K562 (cell line): Measurements from ENCODE around the gene ARHGEF9. TPM values are rescaled to one million over a fixed set of nuclear protein-coding genes. Genes with fewer than 3 reads are reported as not detected.

ENCODE experiments used
- ATAC-seq: fragments of 200-7000 bp; cut with Tn5 transposase; 3 replicates; pipeline ENCODE4 v1.9.1; 2020; ENCODE audit warnings: moderate library complexity
- BruUV-seq: library from RNA; stranded (reverse); fragments of 400-500 nt; replicated peaks from 2 replicates; lab custom pipeline; 2021; lab: Mats Ljungman, UMichigan
- CTCF ChIA-PET: fragments of 300-600 bp; formaldehyde crosslinking; extraction: SDS; loops from one replicate; lab custom pipeline; 2021; ENCODE audit warnings: low intra/inter-chr PET ratio; lab: Yijun Ruan, JAX
- POLR2A ChIA-PET: fragments of 300-600, 350-650 bp; sonication (Branson Sonifier 250); formaldehyde crosslinking; extraction: SDS; loops from one replicate; lab custom pipeline; 2021; ENCODE audit warnings: antibody characterized with exemption, inconsistent platforms; lab: Yijun Ruan, JAX
- DNase-seq, 4 experiments: peaks; one replicate each; pipeline versions ENCODE4 v3.0.0 to v3.0.0-alpha.2; 2011 to 2018; ENCODE audit warnings: low spot score in 3 of 4, mixed read lengths in 3 of 4; ENCODE audit errors: extremely low read depth in 1 of 4
- FAIRE-seq: peaks from 2 replicates; lab custom pipeline; 2011; peaks lifted over from hg19 to GRCh38; lab: Jason Lieb, UNC
- H2AFZ ChIP-seq: 2 replicates; pipeline ENCODE4 v1.6.0; 2011; ENCODE audit warnings: low read depth, low read length, control low read depth, inconsistent platforms
- H3K27ac ChIP-seq: fragments of 200-600 bp; 3 replicates; pipeline ENCODE4 v1.8.0; 2011; ENCODE audit warnings: low read depth, mild to moderate bottlenecking, control low read depth, inconsistent platforms, low read length, moderate library complexity, mixed read lengths; ENCODE audit errors: extremely low read depth
- H3K27me3 ChIP-seq, 2 experiments: fragments of 300-600 bp in 1 of 2; 2 replicates in 1 of 2; 3 replicates in 1 of 2; pipeline versions ENCODE4 v1.6.0 to v1.8.0; 2011; ENCODE audit warnings: inconsistent platforms in 2 of 2, low read length in 2 of 2, mild to moderate bottlenecking in 1 of 2, mixed read lengths in 1 of 2, moderate library complexity in 1 of 2; ENCODE audit not compliant: control insufficient read depth in 2 of 2, insufficient read depth in 2 of 2
- H3K36me3 ChIP-seq: fragments of 300-600 bp; 3 replicates; pipeline ENCODE4 v1.8.0; 2011; ENCODE audit warnings: mild to moderate bottlenecking, low read length, inconsistent platforms; ENCODE audit not compliant: control insufficient read depth, insufficient read depth
- H3K4me1 ChIP-seq, 2 experiments: fragments of 200-600 bp in 1 of 2; replicated peaks in 1 of 2; 2 replicates in 1 of 2; 3 replicates in 1 of 2; pipeline versions ENCODE4 v1.5.1 to v1.8.0; 2011; ENCODE audit warnings: inconsistent platforms in 2 of 2, low read length in 2 of 2, mild to moderate bottlenecking in 1 of 2, mixed read lengths in 1 of 2, moderate library complexity in 1 of 2; ENCODE audit not compliant: control insufficient read depth in 2 of 2, insufficient read depth in 2 of 2
- H3K4me2 ChIP-seq: 2 replicates; pipeline ENCODE4 v1.6.1; 2011; ENCODE audit warnings: low read length, control low read depth, inconsistent platforms, mixed read lengths; ENCODE audit not compliant: insufficient read depth
- H3K4me3 ChIP-seq: fragments of 200-600 bp; sonication (generic), shearing (Covaris generic); 2 replicates; pipeline ENCODE4 v1.5.1; 2016; ENCODE audit warnings: control low read depth, inconsistent platforms
- H3K79me2 ChIP-seq: fragments of 200-600 bp; 3 replicates; pipeline ENCODE4 v1.8.0; 2011; ENCODE audit warnings: low read length, inconsistent platforms; ENCODE audit not compliant: control insufficient read depth, insufficient read depth
- H3K9ac ChIP-seq, 2 experiments: 2 replicates each; pipeline versions ENCODE4 v1.6.0 to v1.6.1; 2011; ENCODE audit warnings: low read depth in 2 of 2, low read length in 2 of 2, control low read depth in 1 of 2, inconsistent platforms in 1 of 2, mild to moderate bottlenecking in 1 of 2, mixed read lengths in 1 of 2; ENCODE audit not compliant: insufficient read depth in 1 of 2
- H3K9me1 ChIP-seq: one replicate; pipeline ENCODE4 v1.6.0; 2011; ENCODE audit warnings: inconsistent platforms, mild to moderate bottlenecking, low read length, moderate library complexity; ENCODE audit not compliant: control insufficient read depth, insufficient read depth
- H3K9me3 ChIP-seq: replicated peaks from 2 replicates; pipeline ENCODE4 v1.5.1; 2011; ENCODE audit warnings: low read depth, low read length, inconsistent platforms; ENCODE audit not compliant: control insufficient read depth, insufficient read depth
- H4K20me1 ChIP-seq: replicated peaks from 2 replicates; pipeline ENCODE4 v1.6.1; 2011; ENCODE audit warnings: low read length, inconsistent platforms, mixed read lengths; ENCODE audit not compliant: control insufficient read depth, insufficient read depth
- ADNP ChIP-seq: fragments of 200-800 bp; sonication (Bioruptor generic); IDR thresholded peaks from 2 replicates; pipeline ENCODE4 v1.6.1; 2016; ENCODE audit warnings: missing genetic modification characterization, missing compliant biosample characterization
- ARNT ChIP-seq, 2 experiments: fragments of 450-650 bp; IDR thresholded peaks; 2 replicates each; pipeline ENCODE4 v1.6.1; 2016; ENCODE audit warnings: mild to moderate bottlenecking in 1 of 2
- CCNT2 ChIP-seq: IDR thresholded peaks from 2 replicates; pipeline ENCODE4 v1.6.1; 2011; ENCODE audit warnings: borderline replicate concordance, low read depth, mild to moderate bottlenecking, moderate library complexity, mixed read lengths, low read length; ENCODE audit not compliant: insufficient read length; ENCODE audit errors: extremely low read depth
- GTF2F1 ChIP-seq: IDR thresholded peaks from 2 replicates; pipeline ENCODE4 v1.6.1; 2011; ENCODE audit warnings: low read depth, low read length, improper control_type of control experiment
- IRF9 ChIP-seq: fragments of 450-650 bp; IDR thresholded peaks from 2 replicates; pipeline ENCODE4 v1.6.1; 2016; ENCODE audit warnings: missing biosample characterization, missing genetic modification characterization
- POLR2A ChIP-seq: fragments of 450-650 bp; conservative IDR thresholded peaks from 2 replicates; pipeline ENCODE4 v1.6.1; 2016
- POLR2AphosphoS5 ChIP-seq: IDR thresholded peaks from 2 replicates; pipeline ENCODE4 v1.6.1; 2011; ENCODE audit warnings: mild to moderate bottlenecking, low read depth, low read length, moderate library complexity; ENCODE audit not compliant: control insufficient read depth, insufficient read depth
- SMARCB1 ChIP-seq: IDR thresholded peaks from 2 replicates; pipeline ENCODE4 v1.6.1; 2011; ENCODE audit warnings: improper control_type of control experiment, low read depth; ENCODE audit not compliant: insufficient read length
- SRSF3 ChIP-seq: fragments of 200-400 bp; formaldehyde crosslinking; IDR thresholded peaks from 2 replicates; pipeline ENCODE4 v1.6.1; 2016; ENCODE audit warnings: mild to moderate bottlenecking, low read length, moderate library complexity; ENCODE audit not compliant: insufficient read depth
- TFE3 ChIP-seq: fragments of 450-650 bp; formaldehyde crosslinking; IDR thresholded peaks from 2 replicates; pipeline ENCODE4 v1.4.0; 2020; ENCODE audit warnings: mild to moderate bottlenecking, mixed read lengths
- TOE1 ChIP-seq, 2 experiments: fragments of 450-650 bp in 1 of 2; sonication (generic) in 1 of 2; formaldehyde crosslinking in 1 of 2; IDR thresholded peaks; 2 replicates each; pipeline versions ENCODE4 v1.7.1 to v1.8.0; 2016 to 2022; ENCODE audit warnings: borderline replicate concordance in 2 of 2, mild to moderate bottlenecking in 2 of 2, antibody characterized with exemption in 1 of 2, inconsistent platforms in 1 of 2, low read depth in 1 of 2, missing genetic modification reagents in 1 of 2, moderate library complexity in 1 of 2
- ZBTB17 ChIP-seq: fragments of 450-650 bp; formaldehyde crosslinking; IDR thresholded peaks from 2 replicates; pipeline ENCODE4 v1.4.0; 2020; ENCODE audit warnings: mild to moderate bottlenecking
- ZNF217 ChIP-seq: sonication (generic); formaldehyde crosslinking; IDR thresholded peaks from 2 replicates; pipeline ENCODE4 v1.8.0; 2022; ENCODE audit warnings: mild to moderate bottlenecking, missing genetic modification reagents
- ZNF740 ChIP-seq, 3 experiments: fragments of 200-800 bp in 1 of 3; sonication (Bioruptor generic) in 1 of 3; sonication (generic) in 1 of 3; formaldehyde crosslinking in 1 of 3; IDR thresholded peaks; 2 replicates each; pipeline versions ENCODE4 v1.6.1 to v1.8.0; 2016 to 2022; ENCODE audit warnings: mild to moderate bottlenecking in 2 of 3, missing compliant biosample characterization in 2 of 3, missing genetic modification characterization in 2 of 3, missing genetic modification reagents in 1 of 3
- WGBS: fragments of 100-300 bp; shearing (Covaris generic); methylation state at CpG from one replicate; pipeline ENCODE4 v1.1.6; 2016; ENCODE audit warnings: low coverage, mixed read lengths; ENCODE audit not compliant: insufficient coverage; ENCODE audit errors: missing lambda C conversion rate; 5-methylcytosine and 5-hydroxymethylcytosine counted together
- in situ Hi-C: fragments of 300-500 bp; cut with MboI; formaldehyde crosslinking; loops from 4 replicates; pipeline ENCODE4 v1.15.0; 2018; ENCODE audit warnings: inconsistent platforms, mixed read lengths
- intact Hi-C: fragments of 100-400 bp; cut with micrococcal nuclease; formaldehyde crosslinking; loops from 2 replicates; pipeline ENCODE4 v1.14.2; 2022
- polyA plus RNA-seq, 8 experiments: library from polyadenylated mRNA; depleted of rRNA in 4 of 8; stranded (reverse) in 5 of 8; unstranded in 3 of 8; fragments of >200 nt; fragmentation: Nextera tagmentation in 2 of 8; fragmentation: Illumina TruSeq in 1 of 8; extraction: Ambion mirVana in 2 of 8; extraction: Trizol in 1 of 8; gene quantifications; 2 replicates each; pipeline versions ENCODE4 v1.2.1 to v1.2.3, GENCODE V29; 2011 to 2014; ENCODE audit warnings: inconsistent platforms in 1 of 8, missing spikeins in 1 of 8
- total RNA-seq, 7 experiments: library from RNA; depleted of rRNA in 6 of 7; stranded (reverse); fragments of >200 nt in 6 of 7; fragmentation: Illumina TruSeq in 2 of 7; extraction: Trizol in 2 of 7; gene quantifications; 2 replicates each; pipeline versions ENCODE4 v1.2.1 to v1.2.3, GENCODE V29; 2011 to 2021; ENCODE audit warnings: low replicate concordance in 1 of 7
- TF ChIP-seq, protein P1 (sequence below): fragments of 250-450 bp; sonication (Bioruptor Pico); IDR thresholded peaks from 2 replicates; pipeline ENCODE4 v1.4.0; 2020; ENCODE audit warnings: mild to moderate bottlenecking, moderate library complexity, borderline replicate concordance

Gene ARHGEF9
- total and polyA plus RNA-seq, 9 of the 15 experiments (the other 6 are each of a cell fraction or from before 2014, with no cell fraction given) = 0.09 to 0.24 (median 0.15) TPM; not detected in 2

GRCh38 chrX:63750811-63751210 lies 34.2 kb downstream of the ARHGEF9 start (continued):
- no peak for TF ChIP-seq ZBTB17 (CRISPR knock-in tag)
- no peak for TF ChIP-seq CCNT2
- no peak for TF ChIP-seq SRSF3
- TF ChIP-seq TFE3 = no peak
- TF ChIP-seq ADNP (tag) = no peak
- TF ChIP-seq, all 486 proteins: peak for 0

DNA sequence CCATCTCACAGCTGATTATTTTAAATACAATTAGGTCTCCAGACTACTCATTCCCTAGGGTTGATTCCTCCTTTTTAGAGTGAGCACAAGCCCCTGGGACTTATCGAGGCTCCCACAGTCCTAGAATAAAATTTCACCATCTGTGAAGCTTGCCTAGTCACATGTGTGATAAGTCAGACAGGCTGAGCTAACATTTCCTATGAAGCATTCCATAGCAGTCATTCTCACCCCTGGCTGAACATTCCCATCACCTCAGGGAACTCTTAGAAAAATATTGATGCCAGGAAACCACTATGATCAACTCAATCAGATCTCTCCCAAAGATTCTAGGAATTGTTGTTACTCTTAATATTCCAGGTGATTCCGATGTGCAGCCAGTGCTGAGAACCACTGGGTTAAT lies 37.7 kb downstream of the ARHGEF9 start:
- Histone ChIP-seq H3K36me3 (no peaks in the 10 kb centered on the region), H3K4me2 (no peak overlapping the region), H4K20me1 (no peaks in the 10 kb centered on the region), H3K27me3 (no peaks in the 10 kb centered on the region), H3K9me1 (no peaks in the 10 kb centered on the region), H3K9ac (no peak overlapping the region), H3K79me2 (no peaks in the 10 kb centered on the region), H3K27ac (no peak overlapping the region), H2AFZ (no peak overlapping the region), H3K4me3 (no peak overlapping the region), H3K4me1 (no peaks in the 10 kb centered on the region), H3K9me3 (no peaks in the 10 kb centered on the region)
- 7% methylated on average over 2 of the region's 2 CpGs for WGBS
- no peak for FAIRE-seq
- intact Hi-C loops (no loop called here), in situ Hi-C loops (no loop called here)
- POLR2A ChIA-PET = no interaction called here
- CTCF ChIA-PET = no interaction called here
- DNase-seq = no peak
- no peak for ATAC-seq
- BruUV-seq = no TSS peak
- TF ChIP-seq, protein P1, sequence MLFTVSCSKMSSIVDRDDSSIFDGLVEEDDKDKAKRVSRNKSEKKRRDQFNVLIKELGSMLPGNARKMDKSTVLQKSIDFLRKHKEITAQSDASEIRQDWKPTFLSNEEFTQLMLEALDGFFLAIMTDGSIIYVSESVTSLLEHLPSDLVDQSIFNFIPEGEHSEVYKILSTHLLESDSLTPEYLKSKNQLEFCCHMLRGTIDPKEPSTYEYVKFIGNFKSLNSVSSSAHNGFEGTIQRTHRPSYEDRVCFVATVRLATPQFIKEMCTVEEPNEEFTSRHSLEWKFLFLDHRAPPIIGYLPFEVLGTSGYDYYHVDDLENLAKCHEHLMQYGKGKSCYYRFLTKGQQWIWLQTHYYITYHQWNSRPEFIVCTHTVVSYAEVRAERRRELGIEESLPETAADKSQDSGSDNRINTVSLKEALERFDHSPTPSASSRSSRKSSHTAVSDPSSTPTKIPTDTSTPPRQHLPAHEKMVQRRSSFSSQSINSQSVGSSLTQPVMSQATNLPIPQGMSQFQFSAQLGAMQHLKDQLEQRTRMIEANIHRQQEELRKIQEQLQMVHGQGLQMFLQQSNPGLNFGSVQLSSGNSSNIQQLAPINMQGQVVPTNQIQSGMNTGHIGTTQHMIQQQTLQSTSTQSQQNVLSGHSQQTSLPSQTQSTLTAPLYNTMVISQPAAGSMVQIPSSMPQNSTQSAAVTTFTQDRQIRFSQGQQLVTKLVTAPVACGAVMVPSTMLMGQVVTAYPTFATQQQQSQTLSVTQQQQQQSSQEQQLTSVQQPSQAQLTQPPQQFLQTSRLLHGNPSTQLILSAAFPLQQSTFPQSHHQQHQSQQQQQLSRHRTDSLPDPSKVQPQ (CRISPR knock-in tag) = no peak
- no peak for TF ChIP-seq IRF9 (tag)
- TF ChIP-seq SMARCB1 = no peak
- TF ChIP-seq ZNF740 (CRISPR knock-in tag; IDR thresholded peaks at IDR 0.05) = no peak
- no peak for TF ChIP-seq ZNF740 (tag; IDR thresholded peaks at IDR 0.05)
- TF ChIP-seq ARNT (IDR thresholded peaks at IDR 0.05) = no peak
- no peak for TF ChIP-seq POLR2AphosphoS5
- no peak for TF ChIP-seq TOE1 (IDR thresholded peaks at IDR 0.05; ENCODE audit: borderline replicate concordance)
- TF ChIP-seq TOE1 (CRISPR knock-in tag; IDR thresholded peaks at IDR 0.05; ENCODE audit: borderline replicate concordance, low read depth) = no peak
- no peak for TF ChIP-seq POLR2A
- no peak for TF ChIP-seq GTF2F1
- no peak for TF ChIP-seq ZNF217
